Fibroblast of lung (primary cell): ENCODE data around the gene DNAJA4. TPM values are rescaled to one million over a fixed set of nuclear protein-coding genes. Genes with fewer than 3 reads are reported as not detected.

ENCODE experiments used
- DNase-seq, 2 donors: peaks; one replicate each; pipeline versions ENCODE4 v3.0.0 to v3.0.0-alpha.2; 2010; ENCODE audit warnings: low read depth in 2 of 2
- H2AFZ ChIP-seq: 2 replicates; pipeline ENCODE4 v1.5.1; 2012; ENCODE audit warnings: low read length, control low read depth, inconsistent platforms
- H3K27ac ChIP-seq: 2 replicates; pipeline ENCODE4 v1.5.1; 2011; ENCODE audit warnings: low read length, control low read depth; ENCODE audit not compliant: insufficient read depth
- H3K27me3 ChIP-seq: 2 replicates; pipeline ENCODE4 v1.5.1; 2011; ENCODE audit warnings: mild to moderate bottlenecking, low read length; ENCODE audit not compliant: control insufficient read depth, insufficient read depth
- H3K36me3 ChIP-seq: 2 replicates; pipeline ENCODE4 v1.5.1; 2011; ENCODE audit warnings: low read length; ENCODE audit not compliant: control insufficient read depth, insufficient read depth
- H3K4me1 ChIP-seq: 2 replicates; pipeline ENCODE4 v1.5.1; 2011; ENCODE audit warnings: low read length; ENCODE audit not compliant: control insufficient read depth, insufficient read depth; ENCODE audit errors: extremely low read depth
- H3K4me2 ChIP-seq: 2 replicates; pipeline ENCODE4 v1.5.1; 2011; ENCODE audit warnings: low read length, control low read depth; ENCODE audit not compliant: insufficient read depth; ENCODE audit errors: extremely low read depth
- H3K4me3 ChIP-seq, 4 experiments: fragments of 200-600 bp in 1 of 4; sonication (generic) in 1 of 4; replicated peaks in 1 of 4; 2 replicates each; pipeline ENCODE4 v1.5.1; 2011 to 2016; ENCODE audit warnings: low read length in 4 of 4, low read depth in 3 of 4, mild to moderate bottlenecking in 3 of 4, control low read depth in 2 of 4, inconsistent platforms in 1 of 4, mixed read lengths in 1 of 4; ENCODE audit not compliant: insufficient read depth in 1 of 4; ENCODE audit errors: control extremely low read depth in 1 of 4
- H3K79me2 ChIP-seq: 2 replicates; pipeline ENCODE4 v1.5.1; 2012; ENCODE audit warnings: mild to moderate bottlenecking, low read length, inconsistent platforms; ENCODE audit not compliant: control insufficient read depth, insufficient read depth
- H3K9ac ChIP-seq: 2 replicates; pipeline ENCODE4 v1.5.1; 2011; ENCODE audit warnings: mild to moderate bottlenecking, low read length, control low read depth; ENCODE audit not compliant: insufficient read depth
- H3K9me3 ChIP-seq: 2 replicates; pipeline ENCODE4 v1.5.1; 2012; ENCODE audit warnings: low read depth, low read length; ENCODE audit not compliant: control insufficient read depth, insufficient read depth
- H4K20me1 ChIP-seq: 2 replicates; pipeline ENCODE4 v1.5.1; 2011; ENCODE audit warnings: low read length; ENCODE audit not compliant: control insufficient read depth, insufficient read depth; ENCODE audit errors: extremely low read depth
- EZH2 ChIP-seq: IDR thresholded peaks from 2 replicates; pipeline ENCODE4 v1.5.1; 2012; ENCODE audit warnings: low read length, control low read depth, mild to moderate bottlenecking; ENCODE audit errors: missing control alignments
- polyA plus RNA-seq, 2 donors: library from polyadenylated mRNA; depleted of rRNA in 1 of 2; stranded (reverse) in 1 of 2; unstranded in 1 of 2; fragments of >200 nt; gene quantifications; 2 replicates each; pipeline ENCODE4 v1.2.1, GENCODE V29; 2011 to 2012; ENCODE audit warnings: missing spikeins in 1 of 2
- total RNA-seq: library from RNA; depleted of rRNA; stranded (reverse); fragments of >200 nt; gene quantifications from 2 replicates; pipeline ENCODE4 v1.2.1, GENCODE V29; 2014
- TF ChIP-seq, protein P1 (sequence below), 2 donors: IDR thresholded peaks in 1 of 2; conservative IDR thresholded peaks in 1 of 2; 1 replicate in 1 of 2; 2 replicates in 1 of 2; pipeline ENCODE4 v1.5.1; 2011 to 2012; ENCODE audit warnings: low read length in 2 of 2, control low read depth in 1 of 2, inconsistent platforms in 1 of 2, low read depth in 1 of 2, mild to moderate bottlenecking in 1 of 2

DNAJA4 gene
- total and polyA plus RNA-seq, 2 donors (not counting 1 experiment from before 2014, with no cell fraction given): 2.3 to 7.9 TPM

DNA sequence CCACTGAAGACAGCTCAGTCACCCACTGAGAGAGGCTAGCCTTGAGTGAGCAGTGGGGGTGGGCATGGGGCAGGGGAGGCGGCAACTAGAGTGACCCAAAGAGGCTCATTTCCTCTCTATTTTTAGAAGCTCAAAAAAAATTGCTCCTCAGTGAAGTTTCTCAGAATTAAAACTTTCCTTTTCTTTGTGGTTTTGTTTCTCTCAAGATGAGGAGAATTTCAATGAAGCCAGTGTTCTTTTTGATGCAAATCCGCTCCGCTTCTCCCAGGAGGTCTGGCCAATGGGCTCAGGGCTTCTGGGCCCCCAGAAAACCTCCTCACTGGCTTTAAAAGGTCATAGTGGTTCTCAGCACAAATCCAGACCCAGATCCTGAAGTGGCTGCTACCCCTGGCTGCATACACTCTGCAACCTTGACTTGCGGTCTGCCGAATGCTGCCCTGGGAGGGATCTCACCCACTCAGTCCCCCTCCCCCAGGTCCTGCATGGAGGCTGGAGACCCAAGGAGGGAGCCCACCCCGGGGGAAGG, 29.8 kb upstream of the DNAJA4 start, which contains the start of gene ACSBG1:
Gene ACSBG1, minus strand, starts transcription at position 51 of the 526 bp plus-strand sequence. CDS start 64 bp downstream, outside the sequence.
- no peak for TF ChIP-seq EZH2
- TF ChIP-seq, protein P1, sequence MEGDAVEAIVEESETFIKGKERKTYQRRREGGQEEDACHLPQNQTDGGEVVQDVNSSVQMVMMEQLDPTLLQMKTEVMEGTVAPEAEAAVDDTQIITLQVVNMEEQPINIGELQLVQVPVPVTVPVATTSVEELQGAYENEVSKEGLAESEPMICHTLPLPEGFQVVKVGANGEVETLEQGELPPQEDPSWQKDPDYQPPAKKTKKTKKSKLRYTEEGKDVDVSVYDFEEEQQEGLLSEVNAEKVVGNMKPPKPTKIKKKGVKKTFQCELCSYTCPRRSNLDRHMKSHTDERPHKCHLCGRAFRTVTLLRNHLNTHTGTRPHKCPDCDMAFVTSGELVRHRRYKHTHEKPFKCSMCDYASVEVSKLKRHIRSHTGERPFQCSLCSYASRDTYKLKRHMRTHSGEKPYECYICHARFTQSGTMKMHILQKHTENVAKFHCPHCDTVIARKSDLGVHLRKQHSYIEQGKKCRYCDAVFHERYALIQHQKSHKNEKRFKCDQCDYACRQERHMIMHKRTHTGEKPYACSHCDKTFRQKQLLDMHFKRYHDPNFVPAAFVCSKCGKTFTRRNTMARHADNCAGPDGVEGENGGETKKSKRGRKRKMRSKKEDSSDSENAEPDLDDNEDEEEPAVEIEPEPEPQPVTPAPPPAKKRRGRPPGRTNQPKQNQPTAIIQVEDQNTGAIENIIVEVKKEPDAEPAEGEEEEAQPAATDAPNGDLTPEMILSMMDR (conservative IDR thresholded peaks at IDR 0.05 in 1 of 2, IDR thresholded peaks at IDR 0.05 in 1 of 2; ENCODE audit: low read depth in 1 of 2, low read length in 2 of 2): no peak
- no peak within 1 kb of the TSS for H3K27ac ChIP-seq
- H4K20me1 ChIP-seq: no peaks in the 10 kb centered on the region
- peaks cover 3% of the 10 kb centered on the region for H3K27me3 ChIP-seq
- no peak within 1 kb of the TSS for H3K9ac ChIP-seq
- H3K4me3 ChIP-seq: no peak within 1 kb of the TSS
- H3K79me2 ChIP-seq: no peaks in the 10 kb centered on the region
- H2AFZ ChIP-seq: no peak within 1 kb of the TSS
- no peaks in the 10 kb centered on the region for H3K36me3 ChIP-seq
- DNase-seq: no peak
- H3K9me3 ChIP-seq: no peaks in the 10 kb centered on the region
- no peaks in the 10 kb centered on the region for H3K4me1 ChIP-seq
- H3K4me2 ChIP-seq: no peak within 1 kb of the TSS

DNA sequence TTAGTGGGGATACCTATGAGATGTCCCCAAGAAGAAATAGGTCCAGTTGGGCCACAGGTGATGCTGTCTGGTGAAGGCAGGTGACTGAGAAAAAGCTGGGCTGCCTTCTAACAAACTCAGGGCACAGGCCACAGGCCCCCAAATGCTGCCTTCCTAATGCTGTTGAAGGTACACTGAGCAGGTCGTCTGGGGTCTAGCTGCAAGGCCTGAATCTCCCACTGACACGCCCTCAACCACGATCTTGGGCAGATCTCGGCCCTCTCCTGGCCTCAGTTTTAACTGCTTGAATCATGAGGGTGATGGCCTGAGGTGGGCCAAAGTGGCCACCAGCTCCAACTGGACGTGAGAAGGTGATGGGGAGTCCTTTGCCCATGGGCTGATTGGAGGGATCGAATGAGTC, 27.9 kb upstream of the DNAJA4 start:
- H3K4me1 ChIP-seq: no peaks in the 10 kb centered on the region
- no peaks in the 10 kb centered on the region for H3K9me3 ChIP-seq
- no peak for DNase-seq
- H3K36me3 ChIP-seq: no peaks in the 10 kb centered on the region
- H3K9ac ChIP-seq: no peak overlapping the region
- no peak overlapping the region for H3K27ac ChIP-seq
- peaks cover 3% of the 10 kb centered on the region for H3K27me3 ChIP-seq
- TF ChIP-seq, protein P1 (conservative IDR thresholded peaks at IDR 0.05 in 1 of 2, IDR thresholded peaks at IDR 0.05 in 1 of 2; ENCODE audit: low read depth in 1 of 2, low read length in 2 of 2): no peak
- TF ChIP-seq EZH2: no peak
- H4K20me1 ChIP-seq: no peaks in the 10 kb centered on the region
- H3K4me2 ChIP-seq: no peak overlapping the region
- no peak overlapping the region for H3K4me3 ChIP-seq
- H3K79me2 ChIP-seq: no peaks in the 10 kb centered on the region
- no peak overlapping the region for H2AFZ ChIP-seq

DNA sequence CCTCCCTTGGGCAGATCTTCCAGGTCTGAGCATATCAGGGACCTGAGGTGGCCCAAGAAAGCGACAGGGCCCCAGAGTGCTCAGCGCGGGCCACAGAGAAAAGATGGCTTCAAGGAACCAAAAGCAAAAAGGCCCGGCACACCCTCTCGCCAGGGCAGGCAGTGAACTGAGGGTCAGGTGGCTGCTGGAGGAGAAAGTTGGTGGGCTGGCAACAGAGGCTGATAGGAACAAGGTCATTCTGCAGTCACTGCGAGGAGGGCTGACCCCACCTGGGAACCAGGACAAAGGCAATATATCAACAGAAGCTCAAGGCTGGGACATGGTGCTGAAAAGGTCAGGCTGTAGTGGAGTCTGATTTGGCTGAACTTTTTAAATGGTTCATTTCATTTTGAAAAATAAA, 27.2 kb upstream of the DNAJA4 start:
- Histone ChIP-seq H3K4me3 (no peak overlapping the region), H3K9me3 (no peaks in the 10 kb centered on the region), H3K9ac (no peak overlapping the region), H3K4me2 (no peak overlapping the region), H3K27me3 (peaks cover 3% of the 10 kb centered on the region), H2AFZ (no peak overlapping the region), H3K27ac (no peak overlapping the region), H3K36me3 (no peaks in the 10 kb centered on the region), H3K79me2 (no peaks in the 10 kb centered on the region), H3K4me1 (no peaks in the 10 kb centered on the region), H4K20me1 (no peaks in the 10 kb centered on the region)
- DNase-seq: no peak
- TF ChIP-seq, protein P1 (conservative IDR thresholded peaks at IDR 0.05 in 1 of 2, IDR thresholded peaks at IDR 0.05 in 1 of 2; ENCODE audit: low read depth in 1 of 2, low read length in 2 of 2): no peak
- no peak for TF ChIP-seq EZH2
